ENCODE measurements around the gene DLG4. TPM values are rescaled to one million over a fixed set of nuclear protein-coding genes. Genes with fewer than 3 reads are reported as not detected.

Gene DLG4
- total RNA-seq, result 1 to 10 TPM; 3.6 to 9.3 TPM

GRCh38 chr17:7219812-7220592 is at the start of gene DLG4, which contains the start of gene ACADVL:
TSS of gene DLG4 (minus strand) at chr17:7219836.
TSS of gene ACADVL (plus strand) at chr17:7219938. CDS start at chr17:7219985, 47 bp downstream.
- Histone ChIP-seq H3K36me3 (replicated peaks in 1 of 2; ENCODE audit: insufficient read depth in 1 of 2, low read depth in 2 of 2) (peaks cover 0 to 18% of the 10 kb centered on the region in 2 donors), H3K27ac (peak within 1 kb of the TSS; percentile 99 to 100 (median 100)), H3K27me3 (no peaks in the 10 kb centered on the region), H3K4me1 (peaks cover 70% of the 10 kb centered on the region), H3K9me3 (no peaks in the 10 kb centered on the region), H3K4me3 (peak within 1 kb of the TSS; percentile 75 to 100)
- 0 to 1% methylated on average over 11 to 56 of the region's 63 CpGs for WGBS, 2 donors
- intact Hi-C loops (cut with DNase I), result no loop called here
- peak; percentile 92 to 93 (median 93) for TF ChIP-seq POLR2A (IDR thresholded peaks at IDR 0.05)
- TF ChIP-seq, protein P1, sequence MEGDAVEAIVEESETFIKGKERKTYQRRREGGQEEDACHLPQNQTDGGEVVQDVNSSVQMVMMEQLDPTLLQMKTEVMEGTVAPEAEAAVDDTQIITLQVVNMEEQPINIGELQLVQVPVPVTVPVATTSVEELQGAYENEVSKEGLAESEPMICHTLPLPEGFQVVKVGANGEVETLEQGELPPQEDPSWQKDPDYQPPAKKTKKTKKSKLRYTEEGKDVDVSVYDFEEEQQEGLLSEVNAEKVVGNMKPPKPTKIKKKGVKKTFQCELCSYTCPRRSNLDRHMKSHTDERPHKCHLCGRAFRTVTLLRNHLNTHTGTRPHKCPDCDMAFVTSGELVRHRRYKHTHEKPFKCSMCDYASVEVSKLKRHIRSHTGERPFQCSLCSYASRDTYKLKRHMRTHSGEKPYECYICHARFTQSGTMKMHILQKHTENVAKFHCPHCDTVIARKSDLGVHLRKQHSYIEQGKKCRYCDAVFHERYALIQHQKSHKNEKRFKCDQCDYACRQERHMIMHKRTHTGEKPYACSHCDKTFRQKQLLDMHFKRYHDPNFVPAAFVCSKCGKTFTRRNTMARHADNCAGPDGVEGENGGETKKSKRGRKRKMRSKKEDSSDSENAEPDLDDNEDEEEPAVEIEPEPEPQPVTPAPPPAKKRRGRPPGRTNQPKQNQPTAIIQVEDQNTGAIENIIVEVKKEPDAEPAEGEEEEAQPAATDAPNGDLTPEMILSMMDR (IDR thresholded peaks at IDR 0.05), result no peak
- DNase-seq (peak; percentile 89 to 95 (median 94)), ATAC-seq (peak; percentile 82)

DNA sequence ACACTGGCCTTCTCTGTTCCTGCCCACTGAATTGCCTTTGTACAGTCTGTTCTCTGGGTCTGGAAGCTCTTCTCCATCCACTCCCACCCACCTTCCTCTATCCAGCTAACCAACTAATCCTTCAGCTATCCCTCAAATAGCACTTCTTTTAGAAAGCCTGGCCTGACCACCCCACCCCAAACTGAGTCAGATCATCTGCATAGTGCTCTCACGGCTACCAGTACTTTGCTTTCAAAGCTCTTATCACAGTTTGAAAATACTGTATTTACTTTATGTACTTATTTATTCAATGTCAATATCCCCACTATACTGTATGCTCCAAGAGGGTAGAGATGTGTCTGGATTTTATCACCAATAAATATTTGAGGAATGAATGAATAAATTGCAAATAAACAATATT is 47.1 kb upstream of the DLG4 start:
- Histone ChIP-seq H3K4me3 (no peak overlapping the region), H3K27me3 (no peaks in the 10 kb centered on the region), H3K9me3 (no peaks in the 10 kb centered on the region), H3K36me3 (replicated peaks in 1 of 2; ENCODE audit: insufficient read depth in 1 of 2, low read depth in 2 of 2) (no peaks in the 10 kb centered on the region), H3K27ac (no peak overlapping the region), H3K4me1 (peaks cover 11% of the 10 kb centered on the region)
- no peak for DNase-seq
- ATAC-seq, result no peak
- intact Hi-C loops (cut with DNase I), result no loop called here
- TF ChIP-seq POLR2A (IDR thresholded peaks at IDR 0.05), result no peak
- TF ChIP-seq, protein P1 (IDR thresholded peaks at IDR 0.05), result no peak
- 15 to 39% methylated on average over 1 of the region's 1 CpG for WGBS, 2 donors

GRCh38 chr17:7263801-7264078 is 44.1 kb upstream of the DLG4 start:
- peak overlapping the region; percentile 89 to 100 (median 97) for H3K27ac ChIP-seq
- H3K36me3 ChIP-seq (replicated peaks in 1 of 2; ENCODE audit: insufficient read depth in 1 of 2, low read depth in 2 of 2), result no peaks in the 10 kb centered on the region
- intact Hi-C loops (cut with DNase I), result no loop called here
- H3K4me3 ChIP-seq, result no peak overlapping the region
- H3K9me3 ChIP-seq, result no peaks in the 10 kb centered on the region
- WGBS, 2 donors, result 53 to 60% methylated on average over 4 of the region's 4 CpGs
- H3K27me3 ChIP-seq, result no peaks in the 10 kb centered on the region
- no peak for DNase-seq
- peaks cover 33% of the 10 kb centered on the region for H3K4me1 ChIP-seq
- TF ChIP-seq, protein P1 (IDR thresholded peaks at IDR 0.05), result no peak
- TF ChIP-seq POLR2A (IDR thresholded peaks at IDR 0.05), result no peak
- no peak for ATAC-seq

DNA sequence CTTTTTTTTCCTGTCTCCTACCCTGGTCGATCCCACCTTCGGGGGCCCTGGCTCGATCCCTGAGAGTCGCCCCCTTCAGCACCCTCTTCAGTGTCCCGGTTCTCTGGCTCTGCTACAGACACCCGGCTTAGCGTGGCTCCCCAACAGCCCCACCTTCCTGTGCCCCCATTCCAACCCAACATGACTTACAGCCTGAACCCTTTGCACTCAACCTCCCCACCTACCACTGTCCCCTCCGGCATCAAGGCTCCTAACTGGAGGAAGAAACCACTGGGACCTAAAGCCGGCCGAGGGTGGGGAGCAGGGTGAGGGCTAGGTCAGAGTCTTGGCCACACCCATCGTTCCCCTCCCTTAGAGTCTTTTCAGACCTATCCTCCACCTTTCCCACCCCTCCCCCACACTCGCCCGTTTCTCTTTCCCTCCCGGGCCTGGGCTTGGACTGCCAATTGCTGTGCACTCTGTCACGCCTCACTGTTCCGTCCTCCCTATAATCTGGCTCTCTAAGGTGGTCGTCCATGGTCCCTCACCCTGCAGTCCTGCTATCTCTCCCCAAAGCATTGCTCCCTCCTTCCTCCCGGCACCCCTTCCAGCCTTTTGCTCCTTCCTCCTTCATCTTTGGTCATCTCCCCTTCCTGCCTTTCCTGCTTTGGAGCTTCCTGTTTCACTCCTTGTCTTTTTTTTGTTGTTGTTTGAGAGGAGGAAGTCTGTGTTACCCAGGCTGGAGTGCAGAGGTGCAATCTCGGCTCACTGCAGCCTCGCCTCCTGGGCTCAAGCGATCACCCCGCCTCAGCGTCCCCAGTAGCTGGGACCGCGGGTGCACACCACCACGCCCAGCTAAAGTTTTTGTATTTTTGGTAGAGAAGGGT is 43.5 kb upstream of the DLG4 start:
- DNase-seq (peak; percentile 68 to 78 (median 70)), ATAC-seq (peak; percentile 3)
- no peaks in the 10 kb centered on the region for H3K9me3 ChIP-seq
- H3K4me1 ChIP-seq, result peaks cover 39% of the 10 kb centered on the region
- no peaks in the 10 kb centered on the region for H3K36me3 ChIP-seq (replicated peaks in 1 of 2; ENCODE audit: insufficient read depth in 1 of 2, low read depth in 2 of 2)
- WGBS, 2 donors, result 8 to 10% methylated on average over 26 of the region's 26 CpGs
- TF ChIP-seq, protein P1 (IDR thresholded peaks at IDR 0.05), result no peak
- TF ChIP-seq POLR2A (IDR thresholded peaks at IDR 0.05), result no peak
- intact Hi-C loops (cut with DNase I), result no loop called here
- H3K27ac ChIP-seq, result peak overlapping the region; percentile 89 to 100 (median 97)
- no peaks in the 10 kb centered on the region for H3K27me3 ChIP-seq
- H3K4me3 ChIP-seq, result peak overlapping the region; percentile 39 to 44

Data from body of pancreas (tissue), 4 donors.